HG03575 (cell line): ENCODE data around the gene FARP1.

Source experiments
- ATAC-seq: cut with Tn5 transposase; IDR thresholded peaks from one replicate; pipeline ENCODE4 v1.9.1; 2021; ENCODE audit not compliant: unreplicated experiment, insufficient number of reproducible peaks, low FRiP score; ENCODE audit errors: extremely low read depth

FARP1 gene

GRCh38 chr13:98195054-98195791, 52.3 kb downstream of the FARP1 start:
- no peak for ATAC-seq

GRCh38 chr13:98198683-98199082, 55.8 kb downstream of the FARP1 start:
- ATAC-seq, result no peak

- no peak for ATAC-seq
These were observed 56.6 kb downstream of the FARP1 start for GRCh38 chr13:98199480-98199879.

- ATAC-seq, result no peak
These were observed 57.5 kb downstream of the FARP1 start for GRCh38 chr13:98200211-98200878.

GRCh38 chr13:98201189-98201588, 58.3 kb downstream of the FARP1 start:
- ATAC-seq, result no peak

- no peak for ATAC-seq
These were observed 59.1 kb downstream of the FARP1 start for GRCh38 chr13:98201984-98202383.

GRCh38 chr13:98203646-98204326, 60.9 kb downstream of the FARP1 start:
- ATAC-seq, result no peak

GRCh38 chr13:98204546-98204945, 61.7 kb downstream of the FARP1 start:
- ATAC-seq, result no peak

- ATAC-seq, result no peak
These were observed 64.1 kb downstream of the FARP1 start for GRCh38 chr13:98206946-98207345.

- ATAC-seq, result no peak
These were observed 64.5 kb downstream of the FARP1 start for GRCh38 chr13:98207416-98207815.

GRCh38 chr13:98208606-98209005, 65.7 kb downstream of the FARP1 start:
- ATAC-seq, result no peak

GRCh38 chr13:98212763-98213162, 69.9 kb downstream of the FARP1 start:
- ATAC-seq, result no peak

- no peak for ATAC-seq
These were observed 70.5 kb downstream of the FARP1 start for GRCh38 chr13:98213354-98213753.

GRCh38 chr13:98214008-98214643, 71.2 kb downstream of the FARP1 start:
- ATAC-seq, result no peak

- no peak for ATAC-seq
These were observed 71.8 kb downstream of the FARP1 start for GRCh38 chr13:98214707-98215106.

- ATAC-seq, result no peak
These were observed 72.6 kb downstream of the FARP1 start for GRCh38 chr13:98215508-98215907.

- ATAC-seq, result no peak
These were observed 73.3 kb downstream of the FARP1 start for GRCh38 chr13:98216135-98216565.

GRCh38 chr13:98216711-98217285, 73.9 kb downstream of the FARP1 start:
- ATAC-seq, result no peak

- no peak for ATAC-seq
These were observed 74.7 kb downstream of the FARP1 start for GRCh38 chr13:98217597-98217996.
